ENCODE results near the gene PCYT2. TPM values are rescaled to one million over a fixed set of nuclear protein-coding genes. Genes with fewer than 3 reads are reported as not detected.

The PCYT2 gene
- total and polyA plus RNA-seq, 9 of the 15 experiments (the other 6 are each of a cell fraction or from before 2014, with no cell fraction given): 0.92 to 134 (median 82.5) TPM

DNA sequence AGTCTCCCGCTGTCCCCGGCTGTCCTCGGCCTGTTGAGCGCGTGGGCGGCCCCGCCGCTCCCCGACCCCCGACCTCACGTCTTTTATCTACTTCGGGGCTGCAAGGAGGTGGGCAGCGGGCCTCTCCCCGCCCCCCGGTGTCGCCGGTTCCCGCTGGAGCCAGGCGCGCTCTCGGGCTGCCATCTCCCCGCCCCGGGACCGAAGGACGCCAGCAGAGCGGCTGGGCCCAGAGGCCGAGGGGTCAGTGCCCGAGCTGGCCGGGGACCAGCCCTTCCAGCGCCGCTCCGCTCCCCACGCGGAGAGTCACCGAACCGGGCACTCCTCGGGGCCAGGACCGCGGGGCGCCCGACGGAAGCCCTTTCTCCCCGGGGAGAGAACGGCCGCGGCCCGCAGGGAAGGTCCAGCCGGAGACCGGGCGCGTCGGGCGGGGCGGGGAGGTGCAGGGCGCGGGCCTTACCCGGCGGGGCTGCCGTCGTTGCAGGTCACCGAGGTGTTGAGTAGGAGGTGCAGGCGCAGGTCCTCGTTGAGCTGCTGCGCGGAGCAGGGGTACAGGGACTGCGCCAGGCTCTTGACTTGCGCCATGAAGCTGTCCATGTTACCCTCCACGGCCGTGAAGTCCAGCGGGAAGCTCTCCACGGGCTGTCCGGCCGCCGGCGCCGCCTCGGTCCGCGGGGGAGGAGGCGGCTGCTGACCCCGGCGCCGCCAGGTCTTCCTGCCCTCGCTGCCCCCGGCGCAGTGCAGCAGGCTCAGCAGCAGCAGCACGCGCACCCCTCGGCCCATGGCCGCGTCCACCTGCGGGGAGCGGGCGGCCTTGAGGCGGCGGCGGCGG is 49.1 kb upstream of the PCYT2 start (continued):
- TF ChIP-seq, protein P1, sequence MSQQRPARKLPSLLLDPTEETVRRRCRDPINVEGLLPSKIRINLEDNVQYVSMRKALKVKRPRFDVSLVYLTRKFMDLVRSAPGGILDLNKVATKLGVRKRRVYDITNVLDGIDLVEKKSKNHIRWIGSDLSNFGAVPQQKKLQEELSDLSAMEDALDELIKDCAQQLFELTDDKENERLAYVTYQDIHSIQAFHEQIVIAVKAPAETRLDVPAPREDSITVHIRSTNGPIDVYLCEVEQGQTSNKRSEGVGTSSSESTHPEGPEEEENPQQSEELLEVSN (IDR thresholded peaks at IDR 0.05; ENCODE audit: borderline replicate concordance in 1 of 2, extremely low read depth in 1 of 2, insufficient read depth in 1 of 2, insufficient read length in 1 of 2, low read depth in 1 of 2, low read length in 1 of 2, poor library complexity in 1 of 2, severe bottlenecking in 1 of 2): peak in 1 of 2 experiments; percentile 38
- TF ChIP-seq EGR1 (conservative IDR thresholded peaks at IDR 0.05): peak; percentile 63
- 0 out of 2 replicates have a peak, but pooled peaks have one; percentile 17 for TF ChIP-seq ZBTB7A (IDR thresholded peaks at IDR 0.05; ENCODE audit: borderline replicate concordance, control insufficient read depth, low read depth, low read length)
- 0 out of 2 replicates have a peak, but pooled peaks have one; percentile 24 for TF ChIP-seq GABPB1 (CRISPR knock-in tag; IDR thresholded peaks at IDR 0.05)
- TF ChIP-seq HDAC8 (tag; IDR thresholded peaks at IDR 0.05): no peak
- TF ChIP-seq, protein P2, sequence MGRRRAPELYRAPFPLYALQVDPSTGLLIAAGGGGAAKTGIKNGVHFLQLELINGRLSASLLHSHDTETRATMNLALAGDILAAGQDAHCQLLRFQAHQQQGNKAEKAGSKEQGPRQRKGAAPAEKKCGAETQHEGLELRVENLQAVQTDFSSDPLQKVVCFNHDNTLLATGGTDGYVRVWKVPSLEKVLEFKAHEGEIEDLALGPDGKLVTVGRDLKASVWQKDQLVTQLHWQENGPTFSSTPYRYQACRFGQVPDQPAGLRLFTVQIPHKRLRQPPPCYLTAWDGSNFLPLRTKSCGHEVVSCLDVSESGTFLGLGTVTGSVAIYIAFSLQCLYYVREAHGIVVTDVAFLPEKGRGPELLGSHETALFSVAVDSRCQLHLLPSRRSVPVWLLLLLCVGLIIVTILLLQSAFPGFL (CRISPR knock-in tag; IDR thresholded peaks at IDR 0.05): no peak
- 0 out of 2 replicates have a peak, but pooled peaks have one; percentile 38 for TF ChIP-seq TGIF2 (CRISPR knock-in tag; IDR thresholded peaks at IDR 0.05)
- 0 out of 2 replicates have a peak, but pooled peaks have one; percentile 6 for TF ChIP-seq ZFX (CRISPR knock-in tag; IDR thresholded peaks at IDR 0.05)
- TF ChIP-seq, protein P3, sequence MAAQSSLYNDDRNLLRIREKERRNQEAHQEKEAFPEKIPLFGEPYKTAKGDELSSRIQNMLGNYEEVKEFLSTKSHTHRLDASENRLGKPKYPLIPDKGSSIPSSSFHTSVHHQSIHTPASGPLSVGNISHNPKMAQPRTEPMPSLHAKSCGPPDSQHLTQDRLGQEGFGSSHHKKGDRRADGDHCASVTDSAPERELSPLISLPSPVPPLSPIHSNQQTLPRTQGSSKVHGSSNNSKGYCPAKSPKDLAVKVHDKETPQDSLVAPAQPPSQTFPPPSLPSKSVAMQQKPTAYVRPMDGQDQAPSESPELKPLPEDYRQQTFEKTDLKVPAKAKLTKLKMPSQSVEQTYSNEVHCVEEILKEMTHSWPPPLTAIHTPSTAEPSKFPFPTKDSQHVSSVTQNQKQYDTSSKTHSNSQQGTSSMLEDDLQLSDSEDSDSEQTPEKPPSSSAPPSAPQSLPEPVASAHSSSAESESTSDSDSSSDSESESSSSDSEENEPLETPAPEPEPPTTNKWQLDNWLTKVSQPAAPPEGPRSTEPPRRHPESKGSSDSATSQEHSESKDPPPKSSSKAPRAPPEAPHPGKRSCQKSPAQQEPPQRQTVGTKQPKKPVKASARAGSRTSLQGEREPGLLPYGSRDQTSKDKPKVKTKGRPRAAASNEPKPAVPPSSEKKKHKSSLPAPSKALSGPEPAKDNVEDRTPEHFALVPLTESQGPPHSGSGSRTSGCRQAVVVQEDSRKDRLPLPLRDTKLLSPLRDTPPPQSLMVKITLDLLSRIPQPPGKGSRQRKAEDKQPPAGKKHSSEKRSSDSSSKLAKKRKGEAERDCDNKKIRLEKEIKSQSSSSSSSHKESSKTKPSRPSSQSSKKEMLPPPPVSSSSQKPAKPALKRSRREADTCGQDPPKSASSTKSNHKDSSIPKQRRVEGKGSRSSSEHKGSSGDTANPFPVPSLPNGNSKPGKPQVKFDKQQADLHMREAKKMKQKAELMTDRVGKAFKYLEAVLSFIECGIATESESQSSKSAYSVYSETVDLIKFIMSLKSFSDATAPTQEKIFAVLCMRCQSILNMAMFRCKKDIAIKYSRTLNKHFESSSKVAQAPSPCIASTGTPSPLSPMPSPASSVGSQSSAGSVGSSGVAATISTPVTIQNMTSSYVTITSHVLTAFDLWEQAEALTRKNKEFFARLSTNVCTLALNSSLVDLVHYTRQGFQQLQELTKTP (IDR thresholded peaks at IDR 0.05; ENCODE audit: low read depth in 1 of 2, partially characterized antibody in 2 of 2): no peak
- TF ChIP-seq KDM5B (IDR thresholded peaks at IDR 0.05; ENCODE audit: insufficient replicate concordance, low read depth, low read length): peak; percentile 20
- TF ChIP-seq, protein P4, sequence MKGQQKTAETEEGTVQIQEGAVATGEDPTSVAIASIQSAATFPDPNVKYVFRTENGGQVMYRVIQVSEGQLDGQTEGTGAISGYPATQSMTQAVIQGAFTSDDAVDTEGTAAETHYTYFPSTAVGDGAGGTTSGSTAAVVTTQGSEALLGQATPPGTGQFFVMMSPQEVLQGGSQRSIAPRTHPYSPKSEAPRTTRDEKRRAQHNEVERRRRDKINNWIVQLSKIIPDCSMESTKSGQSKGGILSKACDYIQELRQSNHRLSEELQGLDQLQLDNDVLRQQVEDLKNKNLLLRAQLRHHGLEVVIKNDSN (CRISPR knock-in tag; IDR thresholded peaks at IDR 0.05): 0 out of 2 replicates have a peak, but pooled peaks have one; percentile 10
- TF ChIP-seq, protein P5, sequence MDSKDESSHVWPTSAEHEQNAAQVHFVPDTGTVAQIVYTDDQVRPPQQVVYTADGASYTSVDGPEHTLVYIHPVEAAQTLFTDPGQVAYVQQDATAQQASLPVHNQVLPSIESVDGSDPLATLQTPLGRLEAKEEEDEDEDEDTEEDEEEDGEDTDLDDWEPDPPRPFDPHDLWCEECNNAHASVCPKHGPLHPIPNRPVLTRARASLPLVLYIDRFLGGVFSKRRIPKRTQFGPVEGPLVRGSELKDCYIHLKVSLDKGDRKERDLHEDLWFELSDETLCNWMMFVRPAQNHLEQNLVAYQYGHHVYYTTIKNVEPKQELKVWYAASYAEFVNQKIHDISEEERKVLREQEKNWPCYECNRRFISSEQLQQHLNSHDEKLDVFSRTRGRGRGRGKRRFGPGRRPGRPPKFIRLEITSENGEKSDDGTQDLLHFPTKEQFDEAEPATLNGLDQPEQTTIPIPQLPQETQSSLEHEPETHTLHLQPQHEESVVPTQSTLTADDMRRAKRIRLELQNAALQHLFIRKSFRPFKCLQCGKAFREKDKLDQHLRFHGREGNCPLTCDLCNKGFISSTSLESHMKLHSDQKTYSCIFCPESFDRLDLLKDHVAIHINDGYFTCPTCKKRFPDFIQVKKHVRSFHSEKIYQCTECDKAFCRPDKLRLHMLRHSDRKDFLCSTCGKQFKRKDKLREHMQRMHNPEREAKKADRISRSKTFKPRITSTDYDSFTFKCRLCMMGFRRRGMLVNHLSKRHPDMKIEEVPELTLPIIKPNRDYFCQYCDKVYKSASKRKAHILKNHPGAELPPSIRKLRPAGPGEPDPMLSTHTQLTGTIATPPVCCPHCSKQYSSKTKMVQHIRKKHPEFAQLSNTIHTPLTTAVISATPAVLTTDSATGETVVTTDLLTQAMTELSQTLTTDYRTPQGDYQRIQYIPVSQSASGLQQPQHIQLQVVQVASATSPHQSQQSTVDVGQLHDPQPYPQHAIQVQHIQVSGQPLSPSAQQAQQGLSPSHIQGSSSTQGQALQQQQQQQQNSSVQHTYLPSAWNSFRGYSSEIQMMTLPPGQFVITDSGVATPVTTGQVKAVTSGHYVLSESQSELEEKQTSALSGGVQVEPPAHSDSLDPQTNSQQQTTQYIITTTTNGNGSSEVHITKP (IDR thresholded peaks at IDR 0.05; ENCODE audit: partially characterized antibody): peak; percentile 14
- TF ChIP-seq NCOA6 (IDR thresholded peaks at IDR 0.05): peak; percentile 89
